SK-N-SH (cell line): Measurements from ENCODE around the gene STYK1. TPM values are rescaled to one million over a fixed set of nuclear protein-coding genes. Genes with fewer than 3 reads are reported as not detected.

Experiments
- CTCF ChIA-PET: fragments of 300-600, 350-600 bp; formaldehyde crosslinking; extraction: SDS; loops from one replicate; lab custom pipeline; 2021; lab: Yijun Ruan, JAX
- POLR2A ChIA-PET: fragments of 350-600 bp; sonication (Branson Sonifier 250); formaldehyde crosslinking; extraction: SDS; loops from one replicate; lab custom pipeline; 2020; ENCODE audit warnings: antibody characterized with exemption, inconsistent platforms; lab: Yijun Ruan, JAX
- DNase-seq: peaks from one replicate; pipeline ENCODE4 v3.0.0; 2012
- H2AFZ ChIP-seq: fragments of 200-600 bp; sonication (generic); 2 replicates; pipeline ENCODE4 v1.8.1; 2016; ENCODE audit warnings: antibody characterized with exemption, mild to moderate bottlenecking, low read depth
- H3F3A ChIP-seq: fragments of 200-600 bp; sonication (generic); replicated peaks from 2 replicates; pipeline ENCODE3; 2016; ENCODE audit warnings: antibody characterized with exemption, mild to moderate bottlenecking; ENCODE audit not compliant: insufficient read depth
- H3K27ac ChIP-seq, 2 experiments: fragments of 200-500 bp in 1 of 2; fragments of 200-600 bp in 1 of 2; sonication (Bioruptor generic) in 1 of 2; sonication (generic), shearing (Covaris generic) in 1 of 2; 2 replicates each; pipeline versions ENCODE4 v1.5.1 to v1.6.1; 2014 to 2016; ENCODE audit warnings: low read depth in 2 of 2, inconsistent platforms in 1 of 2, low read length in 1 of 2, mild to moderate bottlenecking in 1 of 2, mixed read lengths in 1 of 2
- H3K27me3 ChIP-seq: fragments of 200-600 bp; sonication (generic), shearing (Covaris generic); 2 replicates; pipeline ENCODE4 v1.6.1; 2016; ENCODE audit warnings: mixed run types; ENCODE audit not compliant: insufficient read depth
- H3K36me3 ChIP-seq, 2 experiments: fragments of 200-500 bp in 1 of 2; fragments of 200-600 bp in 1 of 2; sonication (Bioruptor generic) in 1 of 2; sonication (generic) in 1 of 2; replicated peaks in 1 of 2; 2 replicates each; pipeline versions ENCODE3 to v1.5.1; 2014 to 2016; ENCODE audit warnings: low read length in 1 of 2, mild to moderate bottlenecking in 1 of 2; ENCODE audit not compliant: insufficient read depth in 2 of 2, control insufficient read depth in 1 of 2
- H3K4me1 ChIP-seq, 2 experiments: fragments of 200-500 bp in 1 of 2; fragments of 200-600 bp in 1 of 2; sonication (Bioruptor generic) in 1 of 2; sonication (generic), shearing (Covaris generic) in 1 of 2; 2 replicates each; pipeline versions ENCODE4 v1.5.1 to v1.6.1; 2014 to 2016; ENCODE audit warnings: low read depth in 1 of 2, low read length in 1 of 2, mixed run types in 1 of 2; ENCODE audit not compliant: insufficient read depth in 2 of 2, control insufficient read depth in 1 of 2
- H3K4me2 ChIP-seq: fragments of 200-600 bp; sonication (generic), shearing (Covaris generic); 2 replicates; pipeline ENCODE4 v1.6.1; 2017; ENCODE audit warnings: mixed run types
- H3K4me3 ChIP-seq, 2 experiments: fragments of 200-500 bp in 1 of 2; fragments of 200-600 bp in 1 of 2; sonication (Bioruptor generic) in 1 of 2; sonication (generic), shearing (Covaris generic) in 1 of 2; 2 replicates each; pipeline versions ENCODE4 v1.5.1 to v1.8.1; 2014 to 2016; ENCODE audit warnings: low read depth in 2 of 2, inconsistent platforms in 1 of 2, low read length in 1 of 2, mild to moderate bottlenecking in 1 of 2, mixed read lengths in 1 of 2, moderate library complexity in 1 of 2
- H3K79me2 ChIP-seq: fragments of 200-600 bp; sonication (generic); 2 replicates; pipeline ENCODE4 v1.8.1; 2017; ENCODE audit warnings: mild to moderate bottlenecking; ENCODE audit not compliant: insufficient read depth
- H3K9ac ChIP-seq: fragments of 200-600 bp; sonication (generic); 2 replicates; pipeline ENCODE4 v1.6.1; 2017; ENCODE audit warnings: mixed run types
- H3K9me2 ChIP-seq: fragments of 200-600 bp; sonication (generic); 2 replicates; pipeline ENCODE4 v1.6.1; 2017; ENCODE audit warnings: mixed run types
- H3K9me3 ChIP-seq: fragments of 200-600 bp; sonication (generic); 2 replicates; pipeline ENCODE4 v1.6.1; 2017; ENCODE audit warnings: mixed run types, mild to moderate bottlenecking, moderate library complexity
- H4K20me1 ChIP-seq: fragments of 200-600 bp; sonication (generic); 2 replicates; pipeline ENCODE4 v1.6.1; 2017; ENCODE audit warnings: mild to moderate bottlenecking, mixed run types; ENCODE audit not compliant: insufficient read depth
- CHD2 ChIP-seq: fragments of 150-350 bp; IDR thresholded peaks from 2 replicates; pipeline ENCODE4 v1.6.1; 2018; ENCODE audit warnings: low read length; ENCODE audit not compliant: partially characterized antibody
- ELF1 ChIP-seq: IDR thresholded peaks from 2 replicates; pipeline ENCODE4 v1.4.0; 2012
- EP300 ChIP-seq, 2 experiments: IDR thresholded peaks; 2 replicates each; pipeline versions ENCODE4 v1.4.0 to v1.6.1; 2012; ENCODE audit warnings: borderline replicate concordance in 1 of 2, low read depth in 1 of 2, low read length in 1 of 2
- EZH2phosphoT487 ChIP-seq: fragments of 200-600 bp; sonication (generic); IDR thresholded peaks from 2 replicates; pipeline ENCODE4 v1.6.1; 2017; ENCODE audit warnings: low read depth, mixed run types, mild to moderate bottlenecking, antibody characterized with exemption, moderate library complexity, borderline replicate concordance
- FOSL2 ChIP-seq: IDR thresholded peaks from 2 replicates; pipeline ENCODE4 v1.4.0; 2012; ENCODE audit warnings: low read depth, mild to moderate bottlenecking, moderate library complexity, borderline replicate concordance
- FOXJ3 ChIP-seq: sonication (generic); formaldehyde crosslinking; IDR thresholded peaks from 2 replicates; pipeline ENCODE4 v1.5.1; 2020; ENCODE audit warnings: mild to moderate bottlenecking, missing genetic modification reagents
- GABPA ChIP-seq: IDR thresholded peaks from 2 replicates; pipeline ENCODE4 v1.4.0; 2012; ENCODE audit warnings: low read depth, mild to moderate bottlenecking
- GATA2 ChIP-seq: sonication (generic); formaldehyde crosslinking; IDR thresholded peaks from 2 replicates; pipeline ENCODE4 v1.5.0; 2020; ENCODE audit warnings: mild to moderate bottlenecking, missing genetic modification reagents
- MEF2A ChIP-seq: IDR thresholded peaks from 2 replicates; pipeline ENCODE4 v1.4.0; 2012; ENCODE audit warnings: low read depth, borderline replicate concordance
- POLR2AphosphoS5 ChIP-seq: IDR thresholded peaks from 2 replicates; pipeline ENCODE4 v1.6.1; 2012; ENCODE audit warnings: low read depth, low read length
- RCOR1 ChIP-seq: fragments of 150-350 bp; IDR thresholded peaks from 2 replicates; pipeline ENCODE4 v1.6.1; 2017; ENCODE audit warnings: antibody characterized with exemption, low read length
- RXRA ChIP-seq: IDR thresholded peaks from 2 replicates; pipeline ENCODE4 v1.4.0; 2012; ENCODE audit warnings: low read depth, mild to moderate bottlenecking, borderline replicate concordance
- TAF1 ChIP-seq: IDR thresholded peaks from 2 replicates; pipeline ENCODE4 v1.6.1; 2012; ENCODE audit warnings: low read depth, mild to moderate bottlenecking, low read length, moderate library complexity, borderline replicate concordance
- TCF12 ChIP-seq: IDR thresholded peaks from 2 replicates; pipeline ENCODE4 v1.4.0; 2012
- TEAD4 ChIP-seq: IDR thresholded peaks from 2 replicates; pipeline ENCODE4 v1.4.0; 2012; ENCODE audit warnings: mild to moderate bottlenecking, borderline replicate concordance; ENCODE audit not compliant: insufficient read depth
- YY1 ChIP-seq: IDR thresholded peaks from 2 replicates; pipeline ENCODE4 v1.4.0; 2012; ENCODE audit warnings: low read depth, mild to moderate bottlenecking
- WGBS: methylation state at CpG from one replicate; pipeline ENCODE4 v1.1.6; 2017; ENCODE audit warnings: low lambda C conversion rate; 5-methylcytosine and 5-hydroxymethylcytosine counted together
- polyA plus RNA-seq, 3 experiments: library from polyadenylated mRNA; depleted of rRNA; stranded (reverse); fragments of >200 nt; gene quantifications; 2 replicates each; pipeline ENCODE4 v1.2.3, GENCODE V29; 2012
- TF ChIP-seq, protein P1 (sequence below): fragments of 150-350 bp; IDR thresholded peaks from 2 replicates; pipeline ENCODE4 v1.6.1; 2016; ENCODE audit warnings: mild to moderate bottlenecking, low read depth, low read length
- TF ChIP-seq, protein P2 (sequence below): IDR thresholded peaks from 2 replicates; pipeline ENCODE4; 2012
- TF ChIP-seq, protein P3 (sequence below): IDR thresholded peaks from 2 replicates; pipeline ENCODE4 v1.4.0; 2012; ENCODE audit warnings: low read depth, borderline replicate concordance
- TF ChIP-seq, protein P4 (sequence below): IDR thresholded peaks from 2 replicates; pipeline ENCODE4 v1.4.0; 2012; ENCODE audit warnings: low read depth
- TF ChIP-seq, protein P5 (sequence below): IDR thresholded peaks from 2 replicates; pipeline ENCODE4 v1.6.1; 2012; ENCODE audit warnings: mild to moderate bottlenecking, low read depth, low read length, moderate library complexity

STYK1 gene
- polyA plus RNA-seq, 1 of the 3 experiments (the other 2 are of a cell fraction), result not detected

DNA sequence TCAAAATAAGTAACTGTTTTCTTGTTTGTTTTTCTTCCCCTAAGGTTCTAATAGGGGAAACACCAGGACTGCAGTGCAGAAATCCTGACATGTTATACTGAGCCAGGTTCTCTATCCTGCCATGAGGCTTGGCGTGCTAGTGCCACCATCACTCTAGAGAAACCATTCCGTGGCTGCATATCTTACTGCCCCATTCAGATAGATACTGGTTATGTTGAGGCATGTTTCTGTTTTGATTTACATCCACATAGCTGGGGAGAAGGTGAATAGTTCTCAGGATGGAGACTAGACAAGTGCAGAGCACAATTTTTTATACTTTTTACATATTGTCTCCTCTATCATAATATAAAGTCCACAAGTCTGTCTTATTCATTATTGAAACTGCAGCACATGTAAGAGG, 72.0 kb downstream of the STYK1 start:
- Histone ChIP-seq H3K4me2 (no peak overlapping the region), H3K27ac (no peak overlapping the region), H3K36me3 (peaks cover 29 to 30% of the 10 kb centered on the region in 2 experiments), H4K20me1 (no peaks in the 10 kb centered on the region), H3K4me3 (no peak overlapping the region), H2AFZ (no peak overlapping the region), H3K4me1 (no peaks in the 10 kb centered on the region), H3K9me3 (no peaks in the 10 kb centered on the region), H3K27me3 (no peaks in the 10 kb centered on the region), H3K79me2 (no peaks in the 10 kb centered on the region), H3K9ac (no peak overlapping the region), H3K9me2 (no peaks in the 10 kb centered on the region), H3F3A (no peaks in the 10 kb centered on the region)
- no peak for TF ChIP-seq POLR2AphosphoS5
- TF ChIP-seq TAF1, result no peak
- TF ChIP-seq TEAD4, result no peak
- no peak for TF ChIP-seq FOSL2
- TF ChIP-seq EZH2phosphoT487, result no peak
- no peak for TF ChIP-seq GATA2
- TF ChIP-seq RCOR1, result no peak
- no peak for TF ChIP-seq TCF12
- no peak for TF ChIP-seq FOXJ3 (CRISPR knock-in tag)
- TF ChIP-seq ELF1, result no peak
- no peak for TF ChIP-seq YY1
- TF ChIP-seq, protein P1, sequence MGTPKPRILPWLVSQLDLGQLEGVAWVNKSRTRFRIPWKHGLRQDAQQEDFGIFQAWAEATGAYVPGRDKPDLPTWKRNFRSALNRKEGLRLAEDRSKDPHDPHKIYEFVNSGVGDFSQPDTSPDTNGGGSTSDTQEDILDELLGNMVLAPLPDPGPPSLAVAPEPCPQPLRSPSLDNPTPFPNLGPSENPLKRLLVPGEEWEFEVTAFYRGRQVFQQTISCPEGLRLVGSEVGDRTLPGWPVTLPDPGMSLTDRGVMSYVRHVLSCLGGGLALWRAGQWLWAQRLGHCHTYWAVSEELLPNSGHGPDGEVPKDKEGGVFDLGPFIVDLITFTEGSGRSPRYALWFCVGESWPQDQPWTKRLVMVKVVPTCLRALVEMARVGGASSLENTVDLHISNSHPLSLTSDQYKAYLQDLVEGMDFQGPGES, result no peak
- DNase-seq, result no peak
- ChIA-PET CTCF (interaction anchor here (1.5 kb wide), 1 partner anchor 366 kb away, joined by 3 read pairs; no protein-coding TSS in a partner anchor), POLR2A (no interaction called here)
- 94% methylated on average over 2 of the region's 2 CpGs for WGBS

DNA sequence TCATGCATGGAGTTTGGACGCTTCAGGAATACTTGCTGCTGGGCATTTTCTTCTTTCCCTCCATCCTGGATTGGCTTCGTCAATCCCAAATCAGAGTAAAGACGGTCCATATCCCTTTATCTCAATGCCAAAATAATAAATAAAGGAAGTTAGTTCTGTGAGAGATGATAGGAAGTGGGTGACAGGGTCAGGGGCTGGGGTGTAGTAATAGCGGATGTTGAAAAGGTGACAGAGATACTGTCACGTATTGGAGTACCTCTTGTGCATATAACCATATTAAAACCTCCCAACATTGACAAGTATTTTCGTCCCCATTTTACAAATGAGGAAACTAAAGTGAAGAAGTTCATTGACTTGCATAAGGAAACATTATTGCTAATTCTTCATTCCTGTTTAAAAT, 72.9 kb downstream of the STYK1 start:
- no peak overlapping the region for H2AFZ ChIP-seq
- H4K20me1 ChIP-seq, result no peaks in the 10 kb centered on the region
- CTCF ChIA-PET, result no interaction called here
- H3K4me1 ChIP-seq, result no peaks in the 10 kb centered on the region
- H3K9me2 ChIP-seq, result no peaks in the 10 kb centered on the region
- no peaks in the 10 kb centered on the region for H3K27me3 ChIP-seq
- H3K4me2 ChIP-seq, result no peak overlapping the region
- no peaks in the 10 kb centered on the region for H3K79me2 ChIP-seq
- POLR2A ChIA-PET, result no interaction called here
- DNase-seq, result no peak
- H3K36me3 ChIP-seq, result peaks cover 25% of the 10 kb centered on the region in 2 experiments
- no peak overlapping the region for H3K9ac ChIP-seq
- no peaks in the 10 kb centered on the region for H3F3A ChIP-seq
- no peak overlapping the region for H3K27ac ChIP-seq
- no peak overlapping the region for H3K4me3 ChIP-seq
- H3K9me3 ChIP-seq, result no peaks in the 10 kb centered on the region
- 94% methylated on average over 6 of the region's 6 CpGs for WGBS
- TF ChIP-seq, protein P2, sequence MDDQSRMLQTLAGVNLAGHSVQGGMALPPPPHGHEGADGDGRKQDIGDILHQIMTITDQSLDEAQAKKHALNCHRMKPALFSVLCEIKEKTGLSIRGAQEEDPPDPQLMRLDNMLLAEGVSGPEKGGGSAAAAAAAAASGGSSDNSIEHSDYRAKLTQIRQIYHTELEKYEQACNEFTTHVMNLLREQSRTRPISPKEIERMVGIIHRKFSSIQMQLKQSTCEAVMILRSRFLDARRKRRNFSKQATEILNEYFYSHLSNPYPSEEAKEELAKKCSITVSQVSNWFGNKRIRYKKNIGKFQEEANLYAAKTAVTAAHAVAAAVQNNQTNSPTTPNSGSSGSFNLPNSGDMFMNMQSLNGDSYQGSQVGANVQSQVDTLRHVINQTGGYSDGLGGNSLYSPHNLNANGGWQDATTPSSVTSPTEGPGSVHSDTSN, result no peak
- TF ChIP-seq RXRA, result no peak
- TF ChIP-seq, protein P3, sequence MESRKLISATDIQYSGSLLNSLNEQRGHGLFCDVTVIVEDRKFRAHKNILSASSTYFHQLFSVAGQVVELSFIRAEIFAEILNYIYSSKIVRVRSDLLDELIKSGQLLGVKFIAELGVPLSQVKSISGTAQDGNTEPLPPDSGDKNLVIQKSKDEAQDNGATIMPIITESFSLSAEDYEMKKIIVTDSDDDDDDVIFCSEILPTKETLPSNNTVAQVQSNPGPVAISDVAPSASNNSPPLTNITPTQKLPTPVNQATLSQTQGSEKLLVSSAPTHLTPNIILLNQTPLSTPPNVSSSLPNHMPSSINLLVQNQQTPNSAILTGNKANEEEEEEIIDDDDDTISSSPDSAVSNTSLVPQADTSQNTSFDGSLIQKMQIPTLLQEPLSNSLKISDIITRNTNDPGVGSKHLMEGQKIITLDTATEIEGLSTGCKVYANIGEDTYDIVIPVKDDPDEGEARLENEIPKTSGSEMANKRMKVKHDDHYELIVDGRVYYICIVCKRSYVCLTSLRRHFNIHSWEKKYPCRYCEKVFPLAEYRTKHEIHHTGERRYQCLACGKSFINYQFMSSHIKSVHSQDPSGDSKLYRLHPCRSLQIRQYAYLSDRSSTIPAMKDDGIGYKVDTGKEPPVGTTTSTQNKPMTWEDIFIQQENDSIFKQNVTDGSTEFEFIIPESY, result no peak
- TF ChIP-seq CHD2, result no peak
- TF ChIP-seq GATA2, result no peak
- TF ChIP-seq, protein P4, sequence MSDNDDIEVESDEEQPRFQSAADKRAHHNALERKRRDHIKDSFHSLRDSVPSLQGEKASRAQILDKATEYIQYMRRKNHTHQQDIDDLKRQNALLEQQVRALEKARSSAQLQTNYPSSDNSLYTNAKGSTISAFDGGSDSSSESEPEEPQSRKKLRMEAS, result no peak
- TF ChIP-seq FOSL2, result no peak
- no peak for TF ChIP-seq MEF2A
- no peak for TF ChIP-seq ELF1
- TF ChIP-seq, protein P5, sequence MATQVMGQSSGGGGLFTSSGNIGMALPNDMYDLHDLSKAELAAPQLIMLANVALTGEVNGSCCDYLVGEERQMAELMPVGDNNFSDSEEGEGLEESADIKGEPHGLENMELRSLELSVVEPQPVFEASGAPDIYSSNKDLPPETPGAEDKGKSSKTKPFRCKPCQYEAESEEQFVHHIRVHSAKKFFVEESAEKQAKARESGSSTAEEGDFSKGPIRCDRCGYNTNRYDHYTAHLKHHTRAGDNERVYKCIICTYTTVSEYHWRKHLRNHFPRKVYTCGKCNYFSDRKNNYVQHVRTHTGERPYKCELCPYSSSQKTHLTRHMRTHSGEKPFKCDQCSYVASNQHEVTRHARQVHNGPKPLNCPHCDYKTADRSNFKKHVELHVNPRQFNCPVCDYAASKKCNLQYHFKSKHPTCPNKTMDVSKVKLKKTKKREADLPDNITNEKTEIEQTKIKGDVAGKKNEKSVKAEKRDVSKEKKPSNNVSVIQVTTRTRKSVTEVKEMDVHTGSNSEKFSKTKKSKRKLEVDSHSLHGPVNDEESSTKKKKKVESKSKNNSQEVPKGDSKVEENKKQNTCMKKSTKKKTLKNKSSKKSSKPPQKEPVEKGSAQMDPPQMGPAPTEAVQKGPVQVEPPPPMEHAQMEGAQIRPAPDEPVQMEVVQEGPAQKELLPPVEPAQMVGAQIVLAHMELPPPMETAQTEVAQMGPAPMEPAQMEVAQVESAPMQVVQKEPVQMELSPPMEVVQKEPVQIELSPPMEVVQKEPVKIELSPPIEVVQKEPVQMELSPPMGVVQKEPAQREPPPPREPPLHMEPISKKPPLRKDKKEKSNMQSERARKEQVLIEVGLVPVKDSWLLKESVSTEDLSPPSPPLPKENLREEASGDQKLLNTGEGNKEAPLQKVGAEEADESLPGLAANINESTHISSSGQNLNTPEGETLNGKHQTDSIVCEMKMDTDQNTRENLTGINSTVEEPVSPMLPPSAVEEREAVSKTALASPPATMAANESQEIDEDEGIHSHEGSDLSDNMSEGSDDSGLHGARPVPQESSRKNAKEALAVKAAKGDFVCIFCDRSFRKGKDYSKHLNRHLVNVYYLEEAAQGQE, result no peak
- no peak for TF ChIP-seq GABPA
- no peak for TF ChIP-seq EP300 (IDR thresholded peaks at IDR 0.05; ENCODE audit: borderline replicate concordance in 1 of 2, low read depth in 1 of 2, low read length in 1 of 2)
